ENCODE measurements around the gene RANBP9.
A peak's percentile ranks its signal among the peaks of the same experiment; 100 is the strongest.

Gene RANBP9

GRCh38 chr6:13710552-13711323, 897 bp downstream of the RANBP9 start:
- DNase-seq (ENCODE audit: low read depth) = no peak

- DNase-seq (ENCODE audit: low read depth) = peak; percentile 16
These were observed 1.7 kb downstream of the RANBP9 start for GRCh38 chr6:13709689-13710551.

- no peak for DNase-seq (ENCODE audit: low read depth)
These were observed 2.9 kb downstream of the RANBP9 start for GRCh38 chr6:13708736-13709135.

GRCh38 chr6:13703496-13703895, 8.1 kb downstream of the RANBP9 start:
- DNase-seq (ENCODE audit: low read depth) = no peak

- no peak for DNase-seq (ENCODE audit: low read depth)
These were observed 8.8 kb downstream of the RANBP9 start for GRCh38 chr6:13702809-13703302.

GRCh38 chr6:13700232-13700631, 11.4 kb downstream of the RANBP9 start:
- no peak for DNase-seq (ENCODE audit: low read depth)

GRCh38 chr6:13698715-13699114, 12.9 kb downstream of the RANBP9 start:
- DNase-seq (ENCODE audit: low read depth) = no peak

- DNase-seq (ENCODE audit: low read depth) = no peak
These were observed 13.8 kb downstream of the RANBP9 start for GRCh38 chr6:13697857-13698256.

- DNase-seq (ENCODE audit: low read depth) = no peak
These were observed 15.4 kb downstream of the RANBP9 start for GRCh38 chr6:13696226-13696625.

- no peak for DNase-seq (ENCODE audit: low read depth)
These were observed 16.4 kb downstream of the RANBP9 start for GRCh38 chr6:13695252-13695651.

GRCh38 chr6:13694562-13694961, 17.1 kb downstream of the RANBP9 start:
- DNase-seq (ENCODE audit: low read depth) = no peak

- no peak for DNase-seq (ENCODE audit: low read depth)
These were observed 22.0 kb downstream of the RANBP9 start for GRCh38 chr6:13689511-13690256.

- no peak for DNase-seq (ENCODE audit: low read depth)
These were observed 22.9 kb downstream of the RANBP9 start for GRCh38 chr6:13688692-13689196.

- peak; percentile 25 for DNase-seq (ENCODE audit: low read depth)
These were observed 23.7 kb downstream of the RANBP9 start for GRCh38 chr6:13687917-13688351.

- no peak for DNase-seq (ENCODE audit: low read depth)
These were observed 26.8 kb downstream of the RANBP9 start for GRCh38 chr6:13684855-13685254.

- no peak for DNase-seq (ENCODE audit: low read depth)
These were observed 28.6 kb downstream of the RANBP9 start for GRCh38 chr6:13683038-13683437.

- no peak for DNase-seq (ENCODE audit: low read depth)
These were observed 29.3 kb downstream of the RANBP9 start for GRCh38 chr6:13682346-13682745.

GRCh38 chr6:13681305-13682061, 30.2 kb downstream of the RANBP9 start:
- peak; percentile 5 for DNase-seq (ENCODE audit: low read depth)

GRCh38 chr6:13680448-13680968, 31.1 kb downstream of the RANBP9 start:
- DNase-seq (ENCODE audit: low read depth) = no peak

GRCh38 chr6:13679996-13680395, 31.6 kb downstream of the RANBP9 start:
- no peak for DNase-seq (ENCODE audit: low read depth)
